ENCODE data around the gene DHRSX. TPM values are rescaled to one million over a fixed set of nuclear protein-coding genes. Genes with fewer than 3 reads are reported as not detected.

The DHRSX gene
- total and polyA plus RNA-seq, 2 donors (not counting 3 experiments of a cell fraction or from before 2014, with no cell fraction given) = 27.1 to 37.7 TPM

- no peak overlapping the region for H3K9ac ChIP-seq (replicated peaks; ENCODE audit: extremely low read depth, insufficient read depth, low read length)
- ChIA-PET CTCF (no interaction called here), POLR2A (no interaction called here)
- dilution Hi-C loops (cut with MboI; ENCODE audit: extremely low pct_ligation_motif_present, low sequenced_read_pairs) (no loop called here), intact Hi-C loops (cut with micrococcal nuclease) (loop anchor here (5.0 kb wide), 1 partner anchor 1043 kb away; the partner anchor contains the start of gene ASMTL)
- H3K27ac ChIP-seq (ENCODE audit: insufficient read depth, low read depth, low read length) = no peak overlapping the region
- no peak for TF ChIP-seq MYC (IDR thresholded peaks at IDR 0.05; ENCODE audit: low read depth, low read length)
- TF ChIP-seq CTCF (IDR thresholded peaks at IDR 0.05; ENCODE audit: extremely low read depth in 1 of 2, insufficient read depth in 1 of 2, low read depth in 1 of 2, low read length in 2 of 2) = no peak
- no peak for TF ChIP-seq GATA2 (IDR thresholded peaks at IDR 0.05; ENCODE audit: insufficient read depth, insufficient read length, low read depth, low read length)
- no peak for TF ChIP-seq POLR2AphosphoS5 (IDR thresholded peaks at IDR 0.05; ENCODE audit: insufficient read depth, low read depth, low read length)
- no peak for TF ChIP-seq MAX (IDR thresholded peaks at IDR 0.05; ENCODE audit: insufficient read depth, insufficient read length)
- no peak for TF ChIP-seq EZH2 (IDR thresholded peaks at IDR 0.05; ENCODE audit: borderline replicate concordance, low read depth, low read length, severe bottlenecking)
- TF ChIP-seq FOS (IDR thresholded peaks at IDR 0.05; ENCODE audit: borderline replicate concordance, insufficient read depth, low read length) = no peak
- TF ChIP-seq POLR2A (IDR thresholded peaks at IDR 0.05; ENCODE audit: low read depth, low read length) = no peak
- no peak for TF ChIP-seq JUN (IDR thresholded peaks at IDR 0.05; ENCODE audit: borderline replicate concordance, insufficient read depth, insufficient read length, low read depth)
- H3K9me3 ChIP-seq (replicated peaks; ENCODE audit: control insufficient read depth, insufficient read depth, low read length) = no peaks in the 10 kb centered on the region
- no peak overlapping the region for H3K4me2 ChIP-seq (ENCODE audit: insufficient read depth, low read length)
- H3K27me3 ChIP-seq (ENCODE audit: control insufficient read depth in 2 of 2, insufficient read depth in 2 of 2, low read length in 2 of 2) = no peaks in the 10 kb centered on the region
- H4K20me1 ChIP-seq (replicated peaks; ENCODE audit: control insufficient read depth, extremely low read depth, insufficient read depth, low read length) = peaks cover 4% of the 10 kb centered on the region
- peaks cover 66% of the 10 kb centered on the region for H3K79me2 ChIP-seq (ENCODE audit: control insufficient read depth, insufficient read depth, low read length)
- no peak for DNase-seq (ENCODE audit: low read depth, low spot score)
- no peak for FAIRE-seq
- H3K9me1 ChIP-seq (replicated peaks; ENCODE audit: control insufficient read depth, extremely low read depth, insufficient read depth, low read length) = no peaks in the 10 kb centered on the region
- peaks cover 3 to 4% of the 10 kb centered on the region in 2 experiments for H3K36me3 ChIP-seq (ENCODE audit: control insufficient read depth in 2 of 2, extremely low read depth in 1 of 2, insufficient read depth in 2 of 2, low read length in 2 of 2)
- no peak overlapping the region for H2AFZ ChIP-seq (ENCODE audit: low read depth, low read length)
- no peak overlapping the region for H3K4me3 ChIP-seq (replicated peaks in 1 of 3; ENCODE audit: insufficient read depth in 1 of 3, low read depth in 1 of 3, low read length in 3 of 3)
- BruUV-seq (replicated peaks) = no TSS peak
- H3K4me1 ChIP-seq (ENCODE audit: control insufficient read depth, extremely low read depth, insufficient read depth, low read length) = peaks cover 13% of the 10 kb centered on the region
Observed at GRCh38 chrX:2495595-2495994, 5.2 kb downstream of the DHRSX start.

Measured in endothelial cell of umbilical vein (primary cell).